GM15510 (cell line): ENCODE measurements around the gene FAM83E.

ENCODE experiments used
- POLR2A ChIP-seq: IDR thresholded peaks from 3 replicates; pipeline ENCODE4 v1.6.1; 2011; ENCODE audit warnings: borderline replicate concordance; ENCODE audit not compliant: insufficient read length; ENCODE audit errors: extremely low read depth

The FAM83E gene

GRCh38 chr19:48588670-48589401 is 26.0 kb downstream of the FAM83E start:
- TF ChIP-seq POLR2A = no peak

GRCh38 chr19:48587387-48587786 is 27.5 kb downstream of the FAM83E start:
- no peak for TF ChIP-seq POLR2A

GRCh38 chr19:48582168-48582567 is 32.7 kb downstream of the FAM83E start:
- no peak for TF ChIP-seq POLR2A

GRCh38 chr19:48578891-48579290 is 36.0 kb downstream of the FAM83E start:
- TF ChIP-seq POLR2A = no peak

- no peak for TF ChIP-seq POLR2A
Observed at GRCh38 chr19:48575931-48576622, 38.8 kb downstream of the FAM83E start.

GRCh38 chr19:48573163-48573505 is 41.7 kb downstream of the FAM83E start:
- TF ChIP-seq POLR2A = no peak

GRCh38 chr19:48571378-48572162 is 43.3 kb downstream of the FAM83E start:
- no peak for TF ChIP-seq POLR2A

- TF ChIP-seq POLR2A = no peak
Observed at GRCh38 chr19:48569814-48570213, 45.1 kb downstream of the FAM83E start.

- no peak for TF ChIP-seq POLR2A
Observed at GRCh38 chr19:48568345-48568886, 46.5 kb downstream of the FAM83E start.

GRCh38 chr19:48565090-48565489 is 49.8 kb downstream of the FAM83E start:
- no peak for TF ChIP-seq POLR2A
